PC-3 (cell line): ENCODE results near the gene CASZ1.

Experiments
- EZH2 ChIP-seq: fragments of 300-600 bp; sonication (generic); IDR thresholded peaks from one replicate; pipeline ENCODE4 v1.6.1; 2017; ENCODE audit warnings: antibody characterized with exemption, mild to moderate bottlenecking, low read length; ENCODE audit not compliant: unreplicated experiment
- EZH2phosphoT487 ChIP-seq: fragments of 300-600 bp; sonication (generic); IDR thresholded peaks from 2 replicates; pipeline ENCODE4 v1.6.1; 2018; ENCODE audit warnings: mild to moderate bottlenecking, antibody characterized with exemption, low read length, borderline replicate concordance
- TF ChIP-seq, protein P1 (sequence below): fragments of 300-600 bp; sonication (generic); conservative IDR thresholded peaks from 2 replicates; pipeline ENCODE4 v1.5.1; 2017; ENCODE audit warnings: antibody characterized with exemption, low read depth, mild to moderate bottlenecking, low read length

DNA sequence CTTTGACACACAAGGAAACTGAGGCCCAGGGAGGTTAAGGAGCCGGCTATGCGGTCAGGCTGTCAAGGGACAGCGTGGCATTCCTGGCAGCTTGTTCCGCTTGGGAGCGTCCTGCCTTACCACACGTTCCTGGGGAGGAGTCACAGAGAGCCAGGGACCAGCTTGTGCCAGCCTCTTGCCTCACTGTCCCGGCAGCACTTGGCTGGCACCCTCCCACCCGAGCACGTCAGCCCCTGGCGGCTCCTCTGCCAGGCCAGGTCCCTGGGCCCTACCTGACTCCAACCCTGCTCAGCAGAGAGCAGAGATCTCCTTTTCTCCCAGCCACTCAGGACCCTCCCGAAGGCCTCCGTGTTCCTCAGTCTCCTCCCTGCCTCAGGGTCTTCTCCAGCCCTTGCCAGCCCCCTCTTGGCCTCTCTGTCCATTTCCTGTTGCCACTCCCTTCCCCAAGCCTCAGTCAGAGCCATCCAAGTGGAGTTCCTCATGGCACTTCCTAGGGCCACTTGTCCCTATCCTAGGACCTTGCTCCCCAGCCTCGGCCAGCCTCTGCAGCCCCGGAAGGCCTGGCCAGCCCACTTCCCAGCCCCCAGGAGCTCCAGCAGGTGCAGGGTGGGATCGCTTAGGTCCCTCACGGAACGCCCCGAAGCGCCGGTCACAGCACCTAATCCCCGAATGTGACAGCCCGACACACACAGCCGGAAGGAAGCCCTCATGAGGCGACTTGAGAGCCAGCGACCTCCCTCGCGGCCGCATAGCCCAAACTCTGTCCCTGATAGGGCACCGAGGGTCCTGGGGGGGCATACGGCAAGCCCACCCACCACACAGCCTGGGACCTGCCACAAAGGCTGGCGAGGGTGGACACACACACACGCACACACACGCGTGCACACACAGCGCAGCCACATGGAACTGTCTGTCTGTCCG lies 130.3 kb downstream of the CASZ1 start:
- TF ChIP-seq, protein P1, sequence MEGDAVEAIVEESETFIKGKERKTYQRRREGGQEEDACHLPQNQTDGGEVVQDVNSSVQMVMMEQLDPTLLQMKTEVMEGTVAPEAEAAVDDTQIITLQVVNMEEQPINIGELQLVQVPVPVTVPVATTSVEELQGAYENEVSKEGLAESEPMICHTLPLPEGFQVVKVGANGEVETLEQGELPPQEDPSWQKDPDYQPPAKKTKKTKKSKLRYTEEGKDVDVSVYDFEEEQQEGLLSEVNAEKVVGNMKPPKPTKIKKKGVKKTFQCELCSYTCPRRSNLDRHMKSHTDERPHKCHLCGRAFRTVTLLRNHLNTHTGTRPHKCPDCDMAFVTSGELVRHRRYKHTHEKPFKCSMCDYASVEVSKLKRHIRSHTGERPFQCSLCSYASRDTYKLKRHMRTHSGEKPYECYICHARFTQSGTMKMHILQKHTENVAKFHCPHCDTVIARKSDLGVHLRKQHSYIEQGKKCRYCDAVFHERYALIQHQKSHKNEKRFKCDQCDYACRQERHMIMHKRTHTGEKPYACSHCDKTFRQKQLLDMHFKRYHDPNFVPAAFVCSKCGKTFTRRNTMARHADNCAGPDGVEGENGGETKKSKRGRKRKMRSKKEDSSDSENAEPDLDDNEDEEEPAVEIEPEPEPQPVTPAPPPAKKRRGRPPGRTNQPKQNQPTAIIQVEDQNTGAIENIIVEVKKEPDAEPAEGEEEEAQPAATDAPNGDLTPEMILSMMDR, result no peak
- no peak for TF ChIP-seq EZH2
- no peak for TF ChIP-seq EZH2phosphoT487
